HepG2 (cell line): ENCODE results near the gene ALCAM. TPM values are rescaled to one million over a fixed set of nuclear protein-coding genes. Genes with fewer than 3 reads are reported as not detected.
A peak's percentile ranks its signal among the peaks of the same experiment; 100 is the strongest.

ENCODE experiments used
- CBFB ChIP-seq: sonication (generic); formaldehyde crosslinking; IDR thresholded peaks from 2 replicates; pipeline ENCODE4 v1.4.0; 2020; ENCODE audit warnings: missing genetic modification reagents
- CHCHD3 ChIP-seq: sonication (generic); formaldehyde crosslinking; IDR thresholded peaks from 2 replicates; pipeline ENCODE4 v1.8.0; 2022; ENCODE audit warnings: mild to moderate bottlenecking, missing genetic modification reagents, moderate library complexity
- JUND ChIP-seq: sonication (generic); formaldehyde crosslinking; IDR thresholded peaks from 2 replicates; pipeline ENCODE4 v1.8.0; 2022; ENCODE audit warnings: mild to moderate bottlenecking, missing genetic modification reagents
- KLF9 ChIP-seq: IDR thresholded peaks from 2 replicates; pipeline ENCODE4 v1.6.1; 2016; ENCODE audit warnings: low read depth
- MTF1 ChIP-seq: sonication (generic); formaldehyde crosslinking; IDR thresholded peaks from 2 replicates; pipeline ENCODE4 v1.5.0; 2020; ENCODE audit warnings: missing genetic modification reagents
- ZNF235 ChIP-seq: sonication (generic); formaldehyde crosslinking; IDR thresholded peaks from 2 replicates; pipeline ENCODE4 v1.8.1; 2023; ENCODE audit warnings: mild to moderate bottlenecking, missing genetic modification reagents, borderline replicate concordance
- ZNF280B ChIP-seq: sonication (generic); formaldehyde crosslinking; IDR thresholded peaks from 2 replicates; pipeline ENCODE4 v1.5.0; 2020; ENCODE audit warnings: missing genetic modification reagents, mild to moderate bottlenecking, borderline replicate concordance
- ZNF543 ChIP-seq: sonication (generic); formaldehyde crosslinking; IDR thresholded peaks from 2 replicates; pipeline ENCODE4 v1.4.0; 2020; ENCODE audit warnings: mild to moderate bottlenecking, missing genetic modification reagents
- ZNF569 ChIP-seq: sonication (generic); formaldehyde crosslinking; IDR thresholded peaks from 2 replicates; pipeline ENCODE4 v1.5.0; 2020; ENCODE audit warnings: mild to moderate bottlenecking, missing genetic modification reagents, moderate library complexity, borderline replicate concordance
- ZNF674 ChIP-seq: sonication (generic); formaldehyde crosslinking; IDR thresholded peaks from 2 replicates; pipeline ENCODE4 v1.5.0; 2020; ENCODE audit warnings: low read depth, mild to moderate bottlenecking, missing genetic modification reagents
- ZNF7 ChIP-seq: IDR thresholded peaks from 2 replicates; pipeline ENCODE4 v1.6.1; 2016; ENCODE audit warnings: missing biosample characterization, missing genetic modification reagents
- ZNF775 ChIP-seq: sonication (generic); formaldehyde crosslinking; IDR thresholded peaks from 2 replicates; pipeline ENCODE4 v1.4.0; 2020; ENCODE audit warnings: missing genetic modification reagents, mild to moderate bottlenecking, moderate library complexity, borderline replicate concordance
- ZNF784 ChIP-seq: sonication (generic); formaldehyde crosslinking; IDR thresholded peaks from 2 replicates; pipeline ENCODE4 v1.5.1; 2020; ENCODE audit warnings: missing genetic modification reagents, mild to moderate bottlenecking, borderline replicate concordance
- ZSCAN21 ChIP-seq: sonication (generic); formaldehyde crosslinking; IDR thresholded peaks from 2 replicates; pipeline ENCODE4 v1.8.0; 2022; ENCODE audit warnings: mild to moderate bottlenecking, missing genetic modification reagents, moderate library complexity, borderline replicate concordance
- polyA plus RNA-seq, 8 experiments: library from polyadenylated mRNA; depleted of rRNA in 3 of 8; stranded (reverse) in 7 of 8; unstranded in 1 of 8; fragments of >200 nt; fragmentation: Illumina TruSeq in 4 of 8; extraction: Trizol in 4 of 8; gene quantifications; 2 replicates each; pipeline versions ENCODE4 v1.2.1 to v1.2.3, GENCODE V29; 2011 to 2016; ENCODE audit warnings: low read depth in 4 of 8, missing spikeins in 1 of 8, mixed read lengths in 1 of 8; ENCODE audit not compliant: insufficient read depth in 1 of 8
- total RNA-seq, 5 experiments: library from RNA; depleted of rRNA; stranded (reverse); fragments of >200 nt; fragmentation: Illumina TruSeq; extraction: Trizol; gene quantifications; 2 replicates each; pipeline ENCODE4 v1.2.3, GENCODE V29; 2016; ENCODE audit warnings: low read depth in 1 of 5
- TF ChIP-seq, protein P1 (sequence below): IDR thresholded peaks from 2 replicates; pipeline ENCODE4 v1.6.1; 2016; ENCODE audit warnings: missing compliant biosample characterization, missing genetic modification reagents, borderline replicate concordance
- TF ChIP-seq, protein P2 (sequence below): sonication (generic); formaldehyde crosslinking; IDR thresholded peaks from 2 replicates; pipeline ENCODE4 v1.4.0; 2020; ENCODE audit warnings: mild to moderate bottlenecking, missing genetic modification reagents
- TF ChIP-seq, protein P3 (sequence below): sonication (generic); formaldehyde crosslinking; IDR thresholded peaks from one replicate; pipeline ENCODE4 v1.5.1; 2020; ENCODE audit warnings: mild to moderate bottlenecking, missing genetic modification reagents; ENCODE audit errors: not compliant biosample characterization

Gene ALCAM
- total and polyA plus RNA-seq, 2 of the 13 experiments (the other 11 are each of a cell fraction or from before 2014, with no cell fraction given) = 26.0 to 33.1 TPM

- TF ChIP-seq JUND (no peak), ZNF775 (no peak), KLF9 (CRISPR knock-in tag) (0 out of 2 replicates have a peak, but pooled peaks have one; percentile 36), ZNF674 (0 out of 2 replicates have a peak, but pooled peaks have one; percentile 27), CBFB (peak; percentile 70; the same call in 1 of the 2 replicates), ZNF543 (CRISPR knock-in tag) (no peak), ZSCAN21 (CRISPR knock-in tag) (peak; percentile 91), ZNF784 (CRISPR knock-in tag) (no peak), ZNF235 (CRISPR knock-in tag) (no peak; the same call in 1 of the 2 replicates), ZNF7 (CRISPR knock-in tag) (no peak), MTF1 (CRISPR knock-in tag) (no peak), CHCHD3 (CRISPR knock-in tag) (no peak), ZNF569 (no peak), ZNF280B (peak; percentile 42; the same call in 1 of the 2 replicates)
- TF ChIP-seq, protein P1, sequence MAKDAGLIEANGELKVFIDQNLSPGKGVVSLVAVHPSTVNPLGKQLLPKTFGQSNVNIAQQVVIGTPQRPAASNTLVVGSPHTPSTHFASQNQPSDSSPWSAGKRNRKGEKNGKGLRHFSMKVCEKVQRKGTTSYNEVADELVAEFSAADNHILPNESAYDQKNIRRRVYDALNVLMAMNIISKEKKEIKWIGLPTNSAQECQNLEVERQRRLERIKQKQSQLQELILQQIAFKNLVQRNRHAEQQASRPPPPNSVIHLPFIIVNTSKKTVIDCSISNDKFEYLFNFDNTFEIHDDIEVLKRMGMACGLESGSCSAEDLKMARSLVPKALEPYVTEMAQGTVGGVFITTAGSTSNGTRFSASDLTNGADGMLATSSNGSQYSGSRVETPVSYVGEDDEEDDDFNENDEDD (CRISPR knock-in tag) = peak; percentile 92
- TF ChIP-seq, protein P2, sequence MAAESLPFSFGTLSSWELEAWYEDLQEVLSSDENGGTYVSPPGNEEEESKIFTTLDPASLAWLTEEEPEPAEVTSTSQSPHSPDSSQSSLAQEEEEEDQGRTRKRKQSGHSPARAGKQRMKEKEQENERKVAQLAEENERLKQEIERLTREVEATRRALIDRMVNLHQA (CRISPR knock-in tag) = no peak
- TF ChIP-seq, protein P3, sequence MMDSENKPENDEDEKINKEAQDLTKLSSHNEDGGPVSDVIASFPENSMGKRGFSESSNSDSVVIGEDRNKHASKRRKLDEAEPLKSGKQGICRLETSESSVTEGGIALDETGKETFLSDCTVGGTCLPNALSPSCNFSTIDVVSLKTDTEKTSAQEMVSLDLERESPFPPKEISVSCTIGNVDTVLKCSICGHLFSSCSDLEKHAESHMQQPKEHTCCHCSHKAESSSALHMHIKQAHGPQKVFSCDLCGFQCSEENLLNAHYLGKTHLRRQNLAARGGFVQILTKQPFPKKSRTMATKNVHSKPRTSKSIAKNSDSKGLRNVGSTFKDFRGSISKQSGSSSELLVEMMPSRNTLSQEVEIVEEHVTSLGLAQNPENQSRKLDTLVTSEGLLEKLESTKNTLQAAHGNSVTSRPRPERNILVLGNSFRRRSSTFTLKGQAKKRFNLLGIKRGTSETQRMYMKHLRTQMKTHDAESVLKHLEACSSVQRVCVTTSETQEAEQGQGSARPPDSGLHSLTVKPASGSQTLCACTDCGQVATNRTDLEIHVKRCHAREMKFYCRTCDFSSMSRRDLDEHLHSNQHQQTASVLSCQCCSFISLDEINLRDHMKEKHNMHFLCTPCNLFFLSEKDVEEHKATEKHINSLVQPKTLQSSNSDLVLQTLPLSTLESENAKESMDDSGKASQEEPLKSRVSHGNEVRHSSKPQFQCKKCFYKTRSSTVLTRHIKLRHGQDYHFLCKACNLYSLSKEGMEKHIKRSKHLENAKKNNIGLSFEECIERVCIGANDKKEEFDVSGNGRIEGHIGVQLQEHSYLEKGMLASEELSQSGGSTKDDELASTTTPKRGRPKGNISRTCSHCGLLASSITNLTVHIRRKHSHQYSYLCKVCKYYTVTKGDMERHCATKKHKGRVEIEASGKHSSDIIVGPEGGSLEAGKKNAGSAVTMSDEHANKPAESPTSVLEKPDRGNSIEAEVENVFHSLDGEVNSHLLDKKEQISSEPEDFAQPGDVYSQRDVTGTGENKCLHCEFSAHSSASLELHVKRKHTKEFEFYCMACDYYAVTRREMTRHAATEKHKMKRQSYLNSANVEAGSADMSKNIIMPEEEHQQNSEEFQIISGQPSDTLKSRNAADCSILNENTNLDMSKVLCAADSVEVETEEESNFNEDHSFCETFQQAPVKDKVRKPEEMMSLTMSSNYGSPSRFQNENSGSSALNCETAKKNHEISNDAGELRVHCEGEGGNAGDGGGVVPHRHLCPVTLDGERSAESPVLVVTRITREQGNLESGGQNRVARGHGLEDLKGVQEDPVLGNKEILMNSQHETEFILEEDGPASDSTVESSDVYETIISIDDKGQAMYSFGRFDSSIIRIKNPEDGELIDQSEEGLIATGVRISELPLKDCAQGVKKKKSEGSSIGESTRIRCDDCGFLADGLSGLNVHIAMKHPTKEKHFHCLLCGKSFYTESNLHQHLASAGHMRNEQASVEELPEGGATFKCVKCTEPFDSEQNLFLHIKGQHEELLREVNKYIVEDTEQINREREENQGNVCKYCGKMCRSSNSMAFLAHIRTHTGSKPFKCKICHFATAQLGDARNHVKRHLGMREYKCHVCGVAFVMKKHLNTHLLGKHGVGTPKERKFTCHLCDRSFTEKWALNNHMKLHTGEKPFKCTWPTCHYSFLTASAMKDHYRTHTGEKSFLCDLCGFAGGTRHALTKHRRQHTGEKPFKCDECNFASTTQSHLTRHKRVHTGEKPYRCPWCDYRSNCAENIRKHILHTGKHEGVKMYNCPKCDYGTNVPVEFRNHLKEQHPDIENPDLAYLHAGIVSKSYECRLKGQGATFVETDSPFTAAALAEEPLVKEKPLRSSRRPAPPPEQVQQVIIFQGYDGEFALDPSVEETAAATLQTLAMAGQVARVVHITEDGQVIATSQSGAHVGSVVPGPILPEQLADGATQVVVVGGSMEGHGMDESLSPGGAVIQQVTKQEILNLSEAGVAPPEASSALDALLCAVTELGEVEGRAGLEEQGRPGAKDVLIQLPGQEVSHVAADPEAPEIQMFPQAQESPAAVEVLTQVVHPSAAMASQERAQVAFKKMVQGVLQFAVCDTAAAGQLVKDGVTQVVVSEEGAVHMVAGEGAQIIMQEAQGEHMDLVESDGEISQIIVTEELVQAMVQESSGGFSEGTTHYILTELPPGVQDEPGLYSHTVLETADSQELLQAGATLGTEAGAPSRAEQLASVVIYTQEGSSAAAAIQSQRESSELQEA (CRISPR knock-in tag) = no peak
Measured at GRCh38 chr3:105366326-105367062, at the start of gene ALCAM (continued).
